HG02623 (cell line): ENCODE data around the gene CABP2.
"Not testable (repeated sequence)": the region's sequence is repeated elsewhere in the genome, so short reads cannot be mapped to it uniquely, and the experiment has no call there.

ENCODE experiments used
- ATAC-seq: cut with Tn5 transposase; IDR thresholded peaks from one replicate; pipeline ENCODE4 v1.9.1; 2021; ENCODE audit warnings: moderate library complexity; ENCODE audit not compliant: unreplicated experiment

CABP2 gene

GRCh38 chr11:67522844-67523555 is at the start of gene CABP2:
CABP2 (minus strand) TSS chr11:67523446; CDS start chr11:67523326, 120 bp downstream.
- no peak for ATAC-seq

GRCh38 chr11:67572747-67573419 is 49.6 kb upstream of the CABP2 start:
- no peak for ATAC-seq

- no peak for ATAC-seq
Measured at GRCh38 chr11:67572305-67572704, 49.1 kb upstream of the CABP2 start.

GRCh38 chr11:67571443-67571842 is 48.2 kb upstream of the CABP2 start:
- ATAC-seq: no peak

- ATAC-seq: no peak
Measured at GRCh38 chr11:67564230-67564629, 41.0 kb upstream of the CABP2 start.

GRCh38 chr11:67563705-67564114 is 40.5 kb upstream of the CABP2 start:
- not testable (repeated sequence) for ATAC-seq

- ATAC-seq: no peak
Measured at GRCh38 chr11:67562963-67563704, 39.9 kb upstream of the CABP2 start.

- ATAC-seq: no peak
Measured at GRCh38 chr11:67561971-67562619, 38.8 kb upstream of the CABP2 start.

GRCh38 chr11:67558084-67558772 is 35.0 kb upstream of the CABP2 start:
- ATAC-seq: no peak

GRCh38 chr11:67556244-67556643 is 33.0 kb upstream of the CABP2 start:
- ATAC-seq: no peak

GRCh38 chr11:67551697-67552096 is 28.5 kb upstream of the CABP2 start:
- not testable (repeated sequence) for ATAC-seq

GRCh38 chr11:67551127-67551526 is 27.9 kb upstream of the CABP2 start:
- ATAC-seq: no peak

- no peak for ATAC-seq
Measured at GRCh38 chr11:67548555-67549110, 25.4 kb upstream of the CABP2 start.

- ATAC-seq: not testable (repeated sequence)
Measured at GRCh38 chr11:67548112-67548511, 24.9 kb upstream of the CABP2 start.

- ATAC-seq: no peak
Measured at GRCh38 chr11:67545280-67545679, 22.0 kb upstream of the CABP2 start.

GRCh38 chr11:67544616-67545242 is 21.5 kb upstream of the CABP2 start:
- ATAC-seq: no peak

GRCh38 chr11:67543585-67543984 is 20.3 kb upstream of the CABP2 start:
- ATAC-seq: no peak

GRCh38 chr11:67542971-67543370 is 19.7 kb upstream of the CABP2 start:
- no peak for ATAC-seq

GRCh38 chr11:67542169-67542568 is 18.9 kb upstream of the CABP2 start:
- ATAC-seq: no peak

GRCh38 chr11:67541198-67541597 is 18.0 kb upstream of the CABP2 start:
- ATAC-seq: no peak
